NCI-H748 treated with DMSO at 0.1 percent for 48 hours (cell line): ENCODE measurements around the gene MYCT1.
"Not testable (repeated sequence)": the region's sequence is repeated elsewhere in the genome, so short reads cannot be mapped to it uniquely, and the experiment has no call there.

Experiments used
- DNase-seq: peaks from one replicate; lab custom pipeline; 2025; lab: John Stamatoyannopoulos, UW

MYCT1 gene, protein sequence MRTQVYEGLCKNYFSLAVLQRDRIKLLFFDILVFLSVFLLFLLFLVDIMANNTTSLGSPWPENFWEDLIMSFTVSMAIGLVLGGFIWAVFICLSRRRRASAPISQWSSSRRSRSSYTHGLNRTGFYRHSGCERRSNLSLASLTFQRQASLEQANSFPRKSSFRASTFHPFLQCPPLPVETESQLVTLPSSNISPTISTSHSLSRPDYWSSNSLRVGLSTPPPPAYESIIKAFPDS

DNA sequence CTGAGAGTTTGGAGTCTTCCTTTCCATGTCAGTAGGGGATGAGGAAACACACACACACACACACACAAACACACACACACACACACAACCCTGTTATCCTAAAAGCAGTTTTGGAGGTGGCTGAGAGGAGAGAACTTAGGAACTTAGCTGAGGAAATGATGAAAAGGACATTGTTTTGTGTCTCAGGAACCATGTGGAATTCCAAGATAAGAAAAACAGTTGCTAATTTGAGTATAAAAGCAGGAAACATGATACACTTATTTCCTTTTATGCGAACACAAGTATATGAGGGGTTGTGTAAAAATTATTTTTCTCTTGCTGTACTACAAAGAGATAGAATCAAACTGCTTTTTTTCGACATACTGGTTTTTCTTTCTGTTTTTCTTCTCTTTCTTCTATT lies at the start of gene MYCT1:
TSS of gene MYCT1 (plus strand) at position 264 of the 400 bp plus-strand sequence. CDS start at position 270, 6 bp downstream.
- DNase-seq = no peak

DNA sequence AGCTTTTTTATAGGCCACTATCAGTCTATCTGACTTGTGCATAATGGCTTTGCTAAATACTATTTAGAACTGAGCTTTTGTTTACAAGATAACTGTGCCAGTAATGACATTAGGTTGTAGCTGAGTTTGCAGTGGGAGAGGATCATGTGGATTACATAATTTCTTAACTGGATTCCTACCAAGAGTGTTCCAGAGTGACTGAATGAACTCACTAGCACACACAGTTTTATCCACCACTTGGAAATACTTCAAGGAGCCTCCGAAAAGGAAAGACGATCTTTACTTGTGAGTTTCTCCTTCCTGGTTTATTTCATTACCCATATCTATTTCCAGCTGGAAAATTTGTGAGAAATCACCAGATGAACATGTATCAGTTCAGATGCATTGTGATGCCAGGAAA lies 49.6 kb upstream of the MYCT1 start:
- no peak for DNase-seq

DNA sequence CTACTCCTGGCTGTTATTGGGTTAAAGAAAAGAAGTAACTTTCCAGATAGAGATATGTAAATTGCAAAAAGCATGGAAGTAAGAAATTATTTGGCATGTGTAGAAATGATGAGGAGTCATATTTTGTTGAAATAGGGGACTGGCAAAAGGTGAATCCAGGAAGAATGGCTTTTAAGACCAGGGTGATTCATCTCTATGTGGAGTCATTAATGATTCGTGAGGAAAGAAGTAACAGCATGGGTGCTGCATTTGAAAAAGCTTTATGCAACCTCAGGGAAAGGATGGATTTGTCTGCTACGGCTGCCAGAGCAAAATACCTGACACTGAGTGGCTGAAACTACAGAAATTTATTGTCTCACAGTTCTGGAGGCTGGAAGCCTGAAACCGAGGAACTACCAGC lies 45.7 kb upstream of the MYCT1 start:
- DNase-seq = no peak

DNA sequence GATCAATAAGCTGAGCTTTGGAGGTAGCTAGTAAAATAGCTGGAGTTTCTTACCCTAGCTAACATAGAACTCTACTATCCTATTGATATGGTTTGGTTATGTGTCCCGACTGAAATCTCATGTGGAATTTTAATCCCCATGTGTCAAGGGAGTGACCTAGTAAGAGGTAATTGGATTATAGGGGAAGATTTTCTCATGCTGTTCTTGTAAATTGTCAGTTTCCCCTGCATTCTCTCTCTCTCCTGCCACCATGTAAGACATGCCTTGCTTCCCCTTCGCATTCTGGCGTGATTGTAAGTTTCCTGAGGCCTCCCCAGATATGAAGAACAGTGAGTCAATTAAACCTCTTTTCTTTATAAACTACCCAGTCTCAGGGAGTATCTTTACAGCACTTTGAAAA lies 35.9 kb upstream of the MYCT1 start:
- no peak for DNase-seq

DNA sequence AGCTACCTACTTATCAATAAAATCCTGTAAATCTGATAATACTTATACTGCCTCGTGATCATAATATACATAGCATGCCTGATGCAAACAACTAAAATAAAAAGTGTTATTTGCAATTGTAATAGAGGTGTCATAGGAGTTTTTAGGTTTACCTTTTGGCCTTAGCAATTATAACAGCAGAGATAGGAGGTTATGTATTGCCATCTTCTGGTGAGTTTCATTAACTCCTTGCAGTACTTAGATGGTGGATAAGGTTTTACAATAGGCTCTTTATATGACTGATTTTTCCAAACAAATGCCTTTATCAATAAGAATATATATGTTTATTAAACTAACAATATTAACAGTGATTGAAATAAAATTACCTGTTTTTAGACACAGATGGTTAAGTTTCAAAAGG lies 27.8 kb upstream of the MYCT1 start:
- DNase-seq = peak; percentile 35

DNA sequence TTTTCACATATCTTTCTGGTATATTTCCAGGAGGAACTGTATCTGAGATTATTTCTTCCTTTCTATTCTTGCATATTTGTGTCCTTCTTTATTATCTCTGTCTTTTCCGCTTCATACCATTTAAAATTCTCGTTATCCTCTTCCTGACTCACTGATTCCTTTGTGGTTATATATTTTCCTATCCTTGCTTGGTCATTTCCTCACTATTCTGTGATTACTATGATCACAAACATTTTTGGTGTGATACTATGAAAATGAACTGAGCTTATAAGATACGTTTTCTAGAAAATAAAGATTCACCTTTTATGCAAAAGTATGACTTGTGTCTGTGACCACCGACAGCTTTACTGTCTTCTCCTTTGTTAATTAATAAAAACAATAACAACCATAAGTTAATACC lies 26.5 kb upstream of the MYCT1 start:
- DNase-seq = no peak

DNA sequence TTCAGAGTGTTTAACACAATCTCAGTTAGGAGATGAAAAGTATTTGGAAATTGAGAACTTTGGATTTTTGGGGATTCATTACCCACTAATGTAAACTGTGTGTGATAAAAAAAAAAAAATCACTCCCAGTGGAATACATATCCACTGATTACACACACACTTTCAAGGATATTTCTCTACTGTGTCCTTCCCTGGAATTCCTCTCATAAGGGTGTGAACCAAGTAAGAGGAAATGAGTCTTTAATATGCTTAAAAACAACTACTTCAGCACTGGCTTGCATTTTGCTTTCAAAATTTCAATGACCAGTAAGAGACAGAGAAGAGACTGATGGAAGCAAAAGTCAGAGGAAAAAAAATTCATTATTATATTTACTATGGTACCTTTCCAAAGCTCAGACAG lies 24.5 kb upstream of the MYCT1 start:
- DNase-seq = no peak

DNA sequence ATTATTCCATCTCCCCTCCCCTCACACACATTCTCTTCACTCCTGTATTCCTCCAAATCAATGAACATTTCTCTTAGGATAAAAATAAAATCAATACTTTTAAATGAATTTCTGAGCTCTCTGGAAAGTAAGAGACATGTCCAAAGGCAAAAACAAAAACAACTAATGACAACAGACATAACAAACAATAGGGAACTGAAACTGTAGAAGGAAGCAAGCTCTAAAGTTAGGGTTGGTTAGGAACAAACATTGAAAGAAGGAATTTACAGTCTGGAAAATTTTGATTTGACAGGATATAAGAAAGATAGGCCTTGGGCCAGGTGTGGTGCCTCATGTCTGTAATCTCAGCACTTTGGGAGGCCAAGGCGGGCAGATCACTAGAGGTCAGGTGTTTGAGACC lies 17.5 kb upstream of the MYCT1 start:
- DNase-seq = no peak

DNA sequence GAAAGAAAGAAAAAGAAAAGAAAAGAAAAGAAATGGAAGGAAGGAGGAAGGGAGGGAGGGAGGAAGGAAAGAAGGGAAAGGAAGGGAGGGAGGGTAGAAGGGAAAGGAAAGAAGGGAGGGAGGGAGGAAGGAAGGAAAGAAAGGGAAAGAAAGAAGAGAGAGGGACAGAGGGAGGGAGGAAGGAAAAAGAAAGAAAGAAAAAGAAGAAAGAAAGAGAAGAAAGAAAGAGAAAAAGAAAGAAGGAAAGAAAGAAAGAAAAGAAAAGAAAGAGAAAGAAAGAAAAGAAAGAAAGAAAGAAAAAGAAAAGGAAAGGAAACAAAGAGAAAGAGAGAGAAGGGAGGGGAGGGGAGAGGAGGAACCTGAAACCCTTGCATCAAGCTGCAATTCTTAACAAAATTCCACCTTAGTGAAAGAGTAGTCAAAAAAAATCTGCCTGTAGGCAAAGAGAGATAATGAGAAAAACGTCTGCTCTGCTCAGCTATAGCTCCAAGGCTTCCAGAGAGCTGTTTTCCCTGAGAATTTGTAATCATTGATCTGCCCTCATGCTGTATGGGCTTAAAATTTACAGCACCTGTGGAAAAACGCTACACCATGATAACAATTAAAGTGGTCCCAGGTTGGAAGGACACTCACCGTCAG lies 16.7 kb upstream of the MYCT1 start:
- no peak for DNase-seq

DNA sequence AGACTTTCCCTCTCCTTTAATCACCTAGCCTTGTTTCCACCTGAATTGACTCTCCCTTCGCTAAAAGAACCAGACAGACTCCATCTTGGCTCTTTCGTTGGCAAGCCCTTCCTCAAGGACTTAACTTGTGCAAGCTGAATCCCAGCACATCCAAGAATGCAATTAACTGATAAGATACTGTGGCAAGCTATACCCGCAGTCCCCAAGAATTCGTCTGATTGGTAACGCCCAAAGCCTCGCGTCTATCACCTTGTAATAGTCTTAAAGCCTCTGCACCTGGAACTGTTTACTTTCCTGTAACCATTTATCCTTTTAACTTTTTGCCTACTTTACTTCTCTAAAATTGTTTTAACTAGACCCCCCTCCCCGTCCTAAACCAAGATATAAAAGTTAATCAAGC lies 15.6 kb upstream of the MYCT1 start:
- no peak for DNase-seq

DNA sequence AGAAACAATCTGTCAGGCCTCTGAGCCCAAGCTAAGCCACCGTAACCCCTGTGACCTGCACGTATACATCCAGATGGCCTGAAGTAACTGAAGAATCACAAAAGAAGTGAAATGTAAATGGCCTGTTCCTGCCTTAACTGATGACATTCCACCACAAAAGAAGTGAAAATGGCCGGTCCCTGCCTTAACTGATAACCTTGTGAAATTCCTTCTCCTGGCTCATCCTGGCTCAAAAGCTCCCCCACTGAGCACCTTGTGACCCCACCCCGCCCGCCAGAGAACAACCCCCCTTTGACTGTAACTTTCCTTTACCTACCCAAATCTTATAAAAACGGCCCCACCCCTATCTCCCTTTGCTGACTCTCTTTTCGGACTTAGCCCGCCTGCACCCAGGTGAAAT lies 14.8 kb upstream of the MYCT1 start:
- not testable (repeated sequence) for DNase-seq

DNA sequence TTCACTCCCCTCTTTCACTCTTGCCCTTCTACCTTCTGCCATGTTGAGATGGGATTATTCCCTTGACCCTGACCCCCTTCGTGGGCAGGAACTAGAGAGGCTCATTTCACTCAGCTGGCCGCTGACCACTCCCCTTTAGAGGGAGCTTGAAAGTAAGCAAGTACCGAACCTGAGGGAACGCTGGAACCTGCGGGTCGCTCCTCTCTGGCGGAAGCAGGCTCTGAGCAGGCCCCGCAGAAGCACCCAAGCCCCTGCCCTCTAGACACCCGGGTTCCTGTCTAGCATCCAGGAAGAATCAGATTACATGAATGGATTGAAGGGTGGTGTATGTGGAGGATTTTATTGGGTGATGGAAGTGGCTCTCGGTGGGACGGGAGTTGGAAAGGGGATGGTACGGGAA lies 11.9 kb upstream of the MYCT1 start:
- DNase-seq = no peak

DNA sequence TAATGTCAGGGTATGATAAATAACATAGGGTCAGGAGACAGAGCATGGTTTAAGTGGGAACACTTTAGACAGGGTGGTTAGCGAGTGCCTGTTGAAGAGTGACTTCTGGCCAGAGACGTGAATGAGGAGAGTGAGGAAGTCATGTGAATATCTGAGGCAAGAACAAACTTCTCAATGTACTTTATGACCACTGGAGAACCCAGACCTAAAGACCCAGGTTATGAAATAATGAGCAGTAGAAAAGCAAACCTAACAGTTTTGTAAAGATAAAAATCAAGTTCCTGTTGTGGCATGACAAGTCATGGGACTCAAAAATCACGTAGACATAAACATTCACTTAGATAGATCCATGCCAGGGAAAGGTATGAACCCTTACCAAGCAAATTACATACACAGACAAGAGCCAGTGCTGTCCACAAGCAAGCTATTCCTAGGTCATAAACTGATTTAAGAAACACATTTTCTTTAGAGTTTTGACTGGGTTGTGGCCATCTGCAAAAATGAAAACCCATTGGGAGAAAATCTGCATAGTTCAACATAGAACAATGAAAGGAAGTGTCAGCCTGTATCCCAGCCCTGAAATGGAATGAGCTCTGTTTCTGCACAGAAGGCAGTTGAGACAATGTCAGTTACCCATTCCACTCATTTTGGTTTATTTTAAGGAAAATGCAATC lies 2.2 kb upstream of the MYCT1 start:
- DNase-seq = no peak

DNA sequence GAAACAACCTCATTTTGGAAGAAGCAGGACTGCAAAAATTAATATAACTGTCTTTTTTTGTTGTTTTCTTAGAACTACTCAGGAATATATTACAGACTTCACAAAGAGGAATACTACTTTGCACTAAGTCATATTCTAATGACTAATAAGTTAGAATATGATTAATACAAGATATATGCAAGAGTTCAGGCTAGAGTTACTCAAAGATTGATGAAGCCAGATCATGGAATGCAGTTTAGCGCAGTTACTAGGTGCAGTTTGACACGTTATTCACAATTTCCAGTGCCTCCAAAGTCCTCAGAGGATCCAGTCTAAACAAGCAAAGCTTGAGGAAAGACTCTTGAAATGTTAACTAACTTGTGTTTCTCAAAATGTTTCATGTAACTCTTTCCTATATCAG lies 1.2 kb upstream of the MYCT1 start:
- no peak for DNase-seq

DNA sequence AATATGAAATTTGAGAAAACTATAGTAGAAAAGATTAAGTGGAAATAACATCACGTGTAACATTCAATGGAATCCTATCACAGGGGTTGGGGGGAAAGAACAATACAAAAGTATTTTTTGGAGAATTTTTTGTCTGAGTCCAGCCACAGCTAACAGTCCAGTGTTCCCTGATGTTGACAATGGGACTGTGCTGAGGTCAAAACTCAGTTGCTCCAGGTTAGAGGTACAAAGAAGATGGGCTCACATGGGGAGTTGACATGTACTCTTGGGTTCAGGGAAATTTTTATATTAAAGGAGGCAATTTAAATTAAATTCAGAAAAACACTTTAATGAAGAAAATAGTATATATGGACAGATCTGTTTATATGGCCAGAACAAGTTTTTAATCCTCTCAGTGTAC lies 995 bp downstream of the MYCT1 start:
- DNase-seq = no peak

DNA sequence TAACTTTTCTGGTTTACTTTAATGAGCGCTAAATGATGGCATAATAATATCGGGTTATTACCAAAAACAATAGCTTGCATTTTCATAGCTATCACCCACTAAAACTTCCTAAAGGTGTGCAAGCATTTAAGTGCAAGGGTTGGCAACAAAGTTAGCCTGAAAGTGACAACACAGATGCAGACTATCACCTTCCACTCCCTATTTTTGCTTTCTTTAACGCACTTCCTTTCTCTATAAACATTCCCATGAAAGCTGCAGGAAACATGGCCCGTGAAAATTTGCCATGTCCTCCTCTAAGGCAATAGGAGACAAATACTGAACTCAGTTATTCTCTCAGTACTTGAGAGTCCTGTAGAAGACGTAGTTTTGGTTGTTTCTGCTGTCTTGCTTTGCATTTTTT lies 2.7 kb downstream of the MYCT1 start:
- DNase-seq = no peak

DNA sequence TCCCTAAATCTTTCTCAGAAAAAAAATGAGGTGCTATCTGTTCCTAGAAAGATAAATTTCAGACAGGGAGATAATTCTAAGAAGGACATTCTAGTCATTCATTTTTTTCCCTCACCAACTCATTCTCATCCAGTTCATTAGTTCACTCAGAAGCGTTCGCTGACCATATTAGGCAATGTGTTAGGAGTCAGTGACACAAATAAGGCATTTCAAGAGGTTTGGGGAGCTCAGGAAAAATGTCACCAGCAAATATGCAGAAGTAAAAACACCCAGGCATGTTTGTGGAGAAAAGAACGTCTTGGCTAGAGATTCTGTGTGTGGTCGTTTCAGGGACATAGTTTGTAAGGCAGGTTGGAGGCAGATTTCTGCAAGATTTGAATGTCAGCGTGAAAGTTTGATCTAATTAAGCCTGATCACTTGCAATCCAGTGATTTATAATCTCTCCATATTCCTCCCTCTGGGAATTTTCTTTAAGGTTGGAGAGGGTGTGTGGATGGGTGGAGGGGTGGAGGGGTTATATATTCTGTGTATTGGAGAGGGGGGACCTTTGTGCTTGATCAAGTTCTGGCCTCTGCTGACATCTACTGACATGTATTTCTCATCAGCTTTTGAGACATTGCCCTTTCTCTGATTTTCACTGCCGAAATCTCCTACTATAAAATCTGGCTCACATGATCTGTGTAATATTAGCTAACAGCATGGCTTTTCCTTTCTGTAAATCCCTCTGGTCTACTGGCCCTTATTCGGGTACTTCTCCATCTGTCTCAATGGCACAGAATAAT lies 3.6 kb downstream of the MYCT1 start:
- DNase-seq = no peak

DNA sequence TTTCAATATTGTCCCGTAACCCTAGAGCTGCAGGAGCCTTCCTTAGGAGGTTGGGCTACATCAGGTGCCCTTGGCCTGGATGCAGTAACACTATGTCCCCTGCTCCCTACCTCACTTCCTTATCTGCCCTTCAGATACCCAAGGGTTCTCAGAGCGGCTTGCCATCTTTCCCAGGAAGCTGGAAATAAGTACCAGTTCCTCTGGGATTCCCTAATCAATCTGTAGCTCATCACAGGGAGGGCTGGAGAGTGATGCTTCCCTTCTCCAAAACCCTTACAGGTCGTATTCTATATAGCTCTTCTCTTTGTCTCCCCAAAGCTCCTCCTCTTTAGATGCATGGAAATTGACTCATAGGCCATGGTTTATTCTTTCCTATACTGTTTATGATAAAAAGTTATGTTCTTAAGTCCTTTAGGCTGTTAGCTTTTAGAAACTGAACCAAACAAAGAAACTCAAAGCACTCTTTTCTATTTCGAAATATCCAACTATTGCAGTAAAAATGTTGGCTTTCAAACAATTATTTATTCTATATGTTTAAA lies 4.2 kb downstream of the MYCT1 start:
- DNase-seq = no peak

DNA sequence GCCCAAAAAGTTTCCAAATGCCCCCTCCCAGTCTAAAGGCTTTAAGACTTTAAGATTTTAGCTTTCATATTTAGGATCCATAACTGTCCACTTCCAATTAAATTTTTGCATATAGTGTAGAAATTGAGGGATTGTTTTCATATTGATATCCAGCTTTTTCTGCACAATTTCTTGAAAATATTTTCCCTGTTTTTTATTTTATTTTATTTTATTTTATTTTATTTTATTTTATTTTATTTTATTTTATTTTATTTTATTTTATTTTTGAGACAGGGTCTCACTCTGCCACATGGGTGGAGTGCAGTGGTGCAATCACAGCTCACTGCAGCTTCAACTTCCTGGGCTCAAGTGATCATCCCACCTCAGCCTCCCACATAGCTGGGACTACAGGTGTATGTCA lies 6.1 kb downstream of the MYCT1 start:
- not testable (repeated sequence) for DNase-seq

DNA sequence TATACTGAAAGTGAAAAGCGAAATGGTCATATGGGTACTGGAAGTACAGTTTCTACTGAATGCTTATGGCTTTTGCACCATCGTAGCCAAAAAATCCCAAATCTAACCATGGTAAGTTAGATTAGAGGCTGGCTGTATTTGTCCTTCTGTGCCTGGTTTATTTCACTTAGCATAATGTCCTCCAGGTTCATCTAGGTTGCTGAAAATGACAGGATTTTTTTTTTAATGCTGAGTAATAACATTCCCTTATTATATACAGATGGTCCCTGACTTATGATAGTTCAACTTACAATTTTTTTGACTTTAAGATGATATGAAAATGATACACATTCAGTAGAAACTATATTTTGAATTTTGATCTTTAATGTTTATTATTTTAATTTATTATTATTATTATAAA lies 7.6 kb downstream of the MYCT1 start:
- no peak for DNase-seq

DNA sequence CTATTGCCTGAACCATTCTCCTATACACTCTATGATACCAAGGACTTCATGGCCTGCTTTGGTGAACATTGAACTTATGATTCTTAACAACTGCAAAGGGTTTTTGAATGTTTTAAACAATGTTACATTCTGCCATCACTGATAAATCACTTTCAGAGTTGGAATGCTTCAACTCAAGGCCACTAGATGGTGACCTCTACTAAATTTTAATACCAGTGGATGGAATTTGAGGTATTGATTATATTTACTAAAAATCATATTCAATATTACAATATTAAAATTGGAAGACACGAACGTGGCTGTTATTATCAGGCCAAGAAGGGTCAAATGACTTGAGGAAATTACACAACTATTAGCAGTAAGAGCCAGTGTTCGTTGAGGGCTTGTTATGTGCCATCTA lies 18.6 kb downstream of the MYCT1 start:
- DNase-seq = no peak

DNA sequence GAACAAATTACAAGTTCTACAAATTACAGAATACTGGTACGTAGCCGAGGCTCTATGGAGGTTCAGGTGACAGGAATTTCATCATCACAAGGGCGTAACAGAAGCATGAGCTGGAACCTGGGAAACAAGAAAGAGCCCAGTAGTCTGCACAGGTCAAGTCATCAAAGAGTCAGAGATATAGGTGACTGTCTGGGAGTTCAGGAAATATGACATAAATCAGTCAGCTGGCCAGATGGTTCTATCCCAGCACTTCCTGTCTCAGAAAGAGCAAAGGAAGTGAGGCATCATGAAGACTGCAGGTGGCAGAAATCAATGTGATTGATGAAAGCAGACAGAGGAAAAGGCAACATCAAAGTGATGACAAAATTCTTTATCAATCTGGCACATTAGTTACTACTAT lies 23.3 kb downstream of the MYCT1 start:
- no peak for DNase-seq

DNA sequence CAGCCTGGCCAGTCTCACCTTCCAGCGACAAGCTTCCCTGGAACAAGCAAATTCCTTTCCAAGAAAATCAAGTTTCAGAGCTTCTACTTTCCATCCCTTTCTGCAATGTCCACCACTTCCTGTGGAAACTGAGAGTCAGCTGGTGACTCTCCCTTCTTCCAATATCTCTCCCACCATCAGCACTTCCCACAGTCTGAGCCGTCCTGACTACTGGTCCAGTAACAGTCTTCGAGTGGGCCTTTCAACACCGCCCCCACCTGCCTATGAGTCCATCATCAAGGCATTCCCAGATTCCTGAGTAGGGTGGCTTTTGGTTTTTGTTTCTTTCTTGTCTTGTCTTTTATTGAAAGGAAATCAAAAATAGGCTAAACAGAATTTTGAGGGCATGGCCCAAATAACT lies 24.3 kb downstream of the MYCT1 start:
- no peak for DNase-seq
